Adrenal gland (tissue), 12 donors: ENCODE measurements around the gene CSTPP1. TPM values are rescaled to one million over a fixed set of nuclear protein-coding genes. Genes with fewer than 3 reads are reported as not detected.

ENCODE experiments used
- DNase-seq, 7 donors: peaks; one replicate each; pipeline ENCODE4 v3.0.0-alpha.2; 2019 to 2020
- H3K27ac ChIP-seq, 5 donors: fragments of 200-600 bp; sonication (generic) in 4 of 5; 1 replicate in 3 of 5; 2 replicates in 2 of 5; pipeline versions ENCODE4 v1.5.1 to v1.8.0; 2016 to 2020; ENCODE audit warnings: mild to moderate bottlenecking in 1 of 5
- H3K27me3 ChIP-seq: fragments of 200-600 bp; 2 replicates; pipeline ENCODE4 v1.8.0; 2021
- H3K36me3 ChIP-seq, 2 donors: fragments of 200-600 bp; replicated peaks in 1 of 2; 1 replicate in 1 of 2; 2 replicates in 1 of 2; pipeline versions ENCODE4 v1.5.1 to v1.8.0; 2018 to 2022
- H3K4me1 ChIP-seq, 2 donors: fragments of 200-600 bp; replicated peaks in 1 of 2; 1 replicate in 1 of 2; 2 replicates in 1 of 2; pipeline versions ENCODE4 v1.5.1 to v1.8.0; 2018 to 2021
- H3K4me3 ChIP-seq, 4 donors: fragments of 200-600 bp; sonication (generic) in 3 of 4; one replicate each; pipeline ENCODE4 v1.5.1; 2016 to 2018
- H3K9me3 ChIP-seq, 3 donors: fragments of 200-600 bp; sonication (generic) in 1 of 3; replicated peaks in 1 of 3; 1 replicate in 2 of 3; 2 replicates in 1 of 3; pipeline versions ENCODE4 v1.5.1 to v1.8.0; 2016 to 2021
- CTCF ChIP-seq, 6 experiments: fragments of 450-650 bp in 4 of 6; fragments of 200-600 bp in 2 of 6; sonication (generic) in 1 of 6; IDR thresholded peaks; 1 replicate in 5 of 6; 2 replicates in 1 of 6; pipeline versions ENCODE4 v1.5.1 to v1.8.0; 2016 to 2021; ENCODE audit warnings: antibody characterized with exemption in 6 of 6, mild to moderate bottlenecking in 2 of 6, moderate library complexity in 1 of 6
- POLR2A ChIP-seq, 2 donors: fragments of 450-650 bp; IDR thresholded peaks; one replicate each; pipeline ENCODE4 v1.6.1; 2017; ENCODE audit warnings: antibody characterized with exemption in 2 of 2, mild to moderate bottlenecking in 2 of 2, moderate library complexity in 1 of 2
- WGBS, 4 donors: extraction: QIAGEN DNeasy Blood & Tissue Kit in 2 of 4; methylation state at CpG; one replicate each; pipeline versions ENCODE4 v1.1.5 to v1.1.7; 2013 to 2017; 5-methylcytosine and 5-hydroxymethylcytosine counted together
- intact Hi-C, 2 donors: fragments of 100-400 bp; cut with DNase I; formaldehyde crosslinking; loops; one replicate each; pipeline versions ENCODE4 v1.14.1 to v1.15.0; 2022 to 2023
- polyA plus RNA-seq, 3 donors: library from polyadenylated mRNA; stranded (reverse); fragments of 200-250 nt in 2 of 3; fragments of 350-450 nt in 1 of 3; fragmentation: Illumina TruSeq in 1 of 3; extraction: RNeasy Lipid Tissue Mini Kit (QIAGEN cat#74804) in 1 of 3; gene quantifications; one replicate each; pipeline ENCODE4 v1.2.3, GENCODE V29; 2013 to 2014
- total RNA-seq, 9 donors: library from RNA; depleted of rRNA in 4 of 9; stranded (reverse); fragments of >200 nt in 4 of 9; fragments of 120-200 nt in 1 of 9; fragmentation: NEBNext Ultra II Directional in 1 of 9; extraction: Animal tissue kit (Norgen Biotek cat#: 25700) in 1 of 9; gene quantifications; one replicate each; pipeline versions ENCODE4 v1.1.0 to v1.2.4, GENCODE V29; 2013 to 2023
- donor health status: healthy with polysubstance abuse.
- donor health status: Bipolar disorder and iron deficiency.
- donor health status: DM: yes; HTN: yes; CAD: no.
- donor health status: DM: no; HTN: no; CAD: no.
- donor health status: DM: no; HTN: no; CAD: no.
- donor health status: DM: yes; HTN: yes; CAD: no.

Gene CSTPP1
- total and polyA plus RNA-seq, 12 donors, result 17.6 to 63.0 (median 24.4) TPM

GRCh38 chr11:47155879-47156278 lies 219.3 kb downstream of the CSTPP1 start:
- Histone ChIP-seq H3K4me3 (no peak overlapping the region), H3K27me3 (no peaks in the 10 kb centered on the region), H3K36me3 (no peaks in the 10 kb centered on the region), H3K9me3 (no peaks in the 10 kb centered on the region), H3K27ac (no peak overlapping the region), H3K4me1 (peaks cover 0 to 10% of the 10 kb centered on the region in 2 donors)
- intact Hi-C loops, result no loop called here
- WGBS, 4 donors, result 86 to 93% (median 90%) methylated on average over 4 of the region's 4 CpGs
- no peak for TF ChIP-seq POLR2A (IDR thresholded peaks at IDR 0.05)
- TF ChIP-seq CTCF (IDR thresholded peaks at IDR 0.05), result no peak
- DNase-seq, result no peak

- Histone ChIP-seq H3K27me3 (no peaks in the 10 kb centered on the region), H3K4me1 (peaks cover 0 to 13% of the 10 kb centered on the region in 2 donors), H3K4me3 (no peak overlapping the region), H3K27ac (no peak overlapping the region), H3K36me3 (no peaks in the 10 kb centered on the region), H3K9me3 (no peaks in the 10 kb centered on the region)
- 86 to 90% (median 88%) methylated on average over 6 of the region's 6 CpGs for WGBS, 4 donors
- intact Hi-C loops, result no loop called here
- no peak for DNase-seq
- TF ChIP-seq POLR2A (IDR thresholded peaks at IDR 0.05) (no peak), CTCF (IDR thresholded peaks at IDR 0.05) (no peak)
These were observed 219.8 kb downstream of the CSTPP1 start for GRCh38 chr11:47156333-47156732.

- Histone ChIP-seq H3K27ac (no peak overlapping the region), H3K4me3 (no peak overlapping the region), H3K27me3 (no peaks in the 10 kb centered on the region), H3K36me3 (no peaks in the 10 kb centered on the region), H3K9me3 (no peaks in the 10 kb centered on the region), H3K4me1 (peaks cover 2 to 18% of the 10 kb centered on the region in 2 donors)
- TF ChIP-seq CTCF (IDR thresholded peaks at IDR 0.05), result no peak
- TF ChIP-seq POLR2A (IDR thresholded peaks at IDR 0.05), result no peak
- no peak for DNase-seq
- intact Hi-C loops, result no loop called here
- 90 to 100% (median 91%) methylated on average over 3 to 20 of the region's 20 CpGs for WGBS, 4 donors
These were observed 220.4 kb downstream of the CSTPP1 start for GRCh38 chr11:47156951-47157350.

GRCh38 chr11:47157805-47158204 lies 221.2 kb downstream of the CSTPP1 start:
- no peaks in the 10 kb centered on the region for H3K9me3 ChIP-seq
- H3K4me3 ChIP-seq, result no peak overlapping the region
- intact Hi-C loops, result no loop called here
- DNase-seq, result no peak
- H3K36me3 ChIP-seq, result no peaks in the 10 kb centered on the region
- WGBS, 4 donors, result 82 to 86% (median 85%) methylated on average over 8 of the region's 8 CpGs; no CpG with 5 or more reads in 1 of the 4 donors
- peaks cover 5 to 23% of the 10 kb centered on the region in 2 donors for H3K4me1 ChIP-seq
- no peak for TF ChIP-seq POLR2A (IDR thresholded peaks at IDR 0.05)
- no peak for TF ChIP-seq CTCF (IDR thresholded peaks at IDR 0.05)
- H3K27ac ChIP-seq, result no peak overlapping the region
- H3K27me3 ChIP-seq, result no peaks in the 10 kb centered on the region
